ENCODE measurements around the gene PYY.
A peak's percentile ranks its signal among the peaks of the same experiment; 100 is the strongest.

PYY gene

GRCh38 chr17:43914451-43914850, 39.3 kb downstream of the PYY start:
- no peak for DNase-seq

GRCh38 chr17:43913584-43913983, 40.2 kb downstream of the PYY start:
- DNase-seq: no peak

DNA sequence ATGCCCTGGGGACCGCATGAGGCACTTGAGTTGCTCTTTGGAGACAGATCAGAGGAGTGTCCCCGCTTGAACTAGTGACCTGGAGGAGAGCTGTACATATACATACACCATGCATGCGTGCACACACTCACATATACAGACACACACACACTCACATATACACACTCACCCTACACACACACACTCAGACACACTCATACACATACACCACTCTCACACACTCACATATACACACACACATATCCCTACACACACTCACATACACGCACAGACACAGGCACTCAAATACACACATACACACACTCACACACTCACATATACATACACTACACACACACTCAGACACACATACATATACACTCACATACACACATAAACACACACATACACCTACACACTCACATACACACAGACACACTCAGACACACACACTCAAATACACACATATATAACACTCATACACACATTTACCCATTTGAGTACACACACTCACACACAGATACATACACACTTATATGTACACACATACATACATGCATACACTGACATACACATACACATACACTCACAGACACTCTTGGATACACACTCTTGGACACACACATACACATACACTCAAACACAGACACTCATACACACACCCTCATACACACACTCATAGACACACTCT, 41.0 kb downstream of the PYY start:
- no peak for DNase-seq

GRCh38 chr17:43911904-43912303, 41.8 kb downstream of the PYY start:
- DNase-seq: no peak

GRCh38 chr17:43909537-43910231, 44.1 kb downstream of the PYY start:
- no peak for DNase-seq

DNA sequence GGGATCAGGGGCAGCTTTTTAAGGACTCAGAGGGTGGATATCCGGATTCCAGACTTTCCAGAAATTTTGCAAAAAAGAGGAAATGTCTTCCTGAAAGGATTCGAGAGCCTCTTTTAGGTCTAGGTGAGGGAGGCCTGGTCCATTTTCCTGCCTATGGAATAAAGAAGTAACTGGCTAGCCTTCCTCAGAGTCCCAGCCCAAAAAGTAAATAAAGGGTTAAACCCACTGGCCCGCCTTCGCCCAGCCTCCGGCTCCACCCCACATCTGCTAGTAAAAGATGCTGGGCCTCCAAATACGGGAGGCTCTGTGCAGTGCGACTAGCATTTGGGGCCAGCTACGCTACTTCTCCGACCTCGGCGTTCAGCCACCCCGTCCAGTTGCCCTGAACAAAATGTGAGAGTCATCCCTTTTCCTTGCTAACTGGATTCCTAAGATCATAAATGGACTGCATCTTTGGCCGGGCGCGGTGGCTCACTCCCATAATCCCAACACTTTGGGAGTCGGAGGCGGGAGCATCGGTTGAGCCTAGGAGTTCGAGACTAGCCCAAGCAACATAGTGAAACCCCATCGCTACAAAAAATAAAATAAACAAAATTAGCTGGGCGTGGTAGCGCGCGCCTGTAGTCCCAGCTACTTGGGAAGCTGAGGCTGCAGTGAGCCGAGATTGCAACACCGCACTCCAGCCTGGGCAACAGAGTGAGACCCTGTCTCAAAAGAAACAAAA, 45.6 kb downstream of the PYY start:
- DNase-seq: peak in 4 of 5 experiments; percentile 29 to 52 (median 37)

GRCh38 chr17:43907425-43907981, 46.2 kb downstream of the PYY start, which contains the start of gene MPP2:
MPP2 (minus strand) TSS chr17:43907536; CDS start chr17:43904460, 3,076 bp downstream.
- DNase-seq: peak; percentile 16 to 52 (median 32)

DNA sequence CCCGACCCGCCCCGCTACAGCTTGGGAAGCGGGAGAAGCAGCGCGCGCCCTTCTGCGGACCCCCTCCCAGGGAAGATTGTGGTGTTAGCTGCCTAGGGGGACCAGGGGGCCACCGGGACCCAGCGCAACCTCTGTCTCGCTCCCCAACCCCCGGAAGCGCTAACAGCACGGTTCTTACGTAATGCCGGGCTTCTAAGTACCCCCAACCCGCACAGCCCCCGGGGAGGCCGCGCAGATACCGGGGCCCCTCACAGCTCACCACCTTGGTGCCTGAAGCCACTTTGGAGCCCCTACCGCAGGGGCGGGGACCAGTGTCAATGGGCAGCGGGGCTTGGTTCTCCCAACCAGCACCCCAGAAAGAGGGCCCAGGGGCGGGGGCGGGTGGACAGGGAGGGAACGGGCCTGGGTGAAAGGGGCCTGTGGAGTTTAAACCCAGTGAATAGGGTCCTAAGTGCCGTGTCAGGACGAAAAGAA, 46.8 kb downstream of the PYY start:
- peak in 2 of 5 experiments; percentile 15 to 29 for DNase-seq

GRCh38 chr17:43905985-43906852, 47.5 kb downstream of the PYY start:
- DNase-seq: peak in 2 of 5 experiments; percentile 21 to 36

- no peak for DNase-seq
Measured at GRCh38 chr17:43905400-43905984, 48.2 kb downstream of the PYY start.

Measured in T-helper 2 cell (primary cell).